Measurements from ENCODE around the gene HPS4. TPM values are rescaled to one million over a fixed set of nuclear protein-coding genes. Genes with fewer than 3 reads are reported as not detected.

HPS4 gene
- total RNA-seq, 2 experiments from 2014 or later: 61.6 to 67.0 TPM

- H3K36me3 Mint-ChIP-seq (ENCODE audit: low read depth): peaks cover 54% of the 10 kb centered on the region
- Histone ChIP-seq H3K27me3 (ENCODE audit: control insufficient read depth in 1 of 2, insufficient read depth in 2 of 2, low read length in 2 of 2) (no peaks in the 10 kb centered on the region), H3K27ac (ENCODE audit: low read depth in 1 of 2, low read length in 2 of 2) (no peak overlapping the region), H3K4me3 (ENCODE audit: low read length) (no peak overlapping the region), H3K4me1 (ENCODE audit: insufficient read depth, low read length) (no peaks in the 10 kb centered on the region), H3K9me3 (ENCODE audit: control insufficient read depth in 1 of 2, insufficient read depth in 1 of 2, low read length in 2 of 2) (no peaks in the 10 kb centered on the region), H3K36me3 (ENCODE audit: insufficient read depth, low read length) (peaks cover 52% of the 10 kb centered on the region)
- no peak for ATAC-seq (ENCODE audit: poor library complexity)
- H3K27ac Mint-ChIP-seq: no peak overlapping the region
- intact Hi-C loops (cut with DNase I, micrococcal nuclease): no loop called here
- H3K9me3 Mint-ChIP-seq: no peaks in the 10 kb centered on the region
- H3K4me1 Mint-ChIP-seq (ENCODE audit: low read depth): no peaks in the 10 kb centered on the region
- no peaks in the 10 kb centered on the region for H3K27me3 Mint-ChIP-seq
- TF ChIP-seq, protein P1, sequence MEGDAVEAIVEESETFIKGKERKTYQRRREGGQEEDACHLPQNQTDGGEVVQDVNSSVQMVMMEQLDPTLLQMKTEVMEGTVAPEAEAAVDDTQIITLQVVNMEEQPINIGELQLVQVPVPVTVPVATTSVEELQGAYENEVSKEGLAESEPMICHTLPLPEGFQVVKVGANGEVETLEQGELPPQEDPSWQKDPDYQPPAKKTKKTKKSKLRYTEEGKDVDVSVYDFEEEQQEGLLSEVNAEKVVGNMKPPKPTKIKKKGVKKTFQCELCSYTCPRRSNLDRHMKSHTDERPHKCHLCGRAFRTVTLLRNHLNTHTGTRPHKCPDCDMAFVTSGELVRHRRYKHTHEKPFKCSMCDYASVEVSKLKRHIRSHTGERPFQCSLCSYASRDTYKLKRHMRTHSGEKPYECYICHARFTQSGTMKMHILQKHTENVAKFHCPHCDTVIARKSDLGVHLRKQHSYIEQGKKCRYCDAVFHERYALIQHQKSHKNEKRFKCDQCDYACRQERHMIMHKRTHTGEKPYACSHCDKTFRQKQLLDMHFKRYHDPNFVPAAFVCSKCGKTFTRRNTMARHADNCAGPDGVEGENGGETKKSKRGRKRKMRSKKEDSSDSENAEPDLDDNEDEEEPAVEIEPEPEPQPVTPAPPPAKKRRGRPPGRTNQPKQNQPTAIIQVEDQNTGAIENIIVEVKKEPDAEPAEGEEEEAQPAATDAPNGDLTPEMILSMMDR (IDR thresholded peaks at IDR 0.05): no peak
- DNase-seq: no peak
- ChIA-PET CTCF (no interaction called here), POLR2A (no interaction called here)
- H3K4me3 Mint-ChIP-seq: no peak overlapping the region
These were observed 44.2 kb upstream of the HPS4 start for GRCh38 chr22:26527574-26528465.

DNA sequence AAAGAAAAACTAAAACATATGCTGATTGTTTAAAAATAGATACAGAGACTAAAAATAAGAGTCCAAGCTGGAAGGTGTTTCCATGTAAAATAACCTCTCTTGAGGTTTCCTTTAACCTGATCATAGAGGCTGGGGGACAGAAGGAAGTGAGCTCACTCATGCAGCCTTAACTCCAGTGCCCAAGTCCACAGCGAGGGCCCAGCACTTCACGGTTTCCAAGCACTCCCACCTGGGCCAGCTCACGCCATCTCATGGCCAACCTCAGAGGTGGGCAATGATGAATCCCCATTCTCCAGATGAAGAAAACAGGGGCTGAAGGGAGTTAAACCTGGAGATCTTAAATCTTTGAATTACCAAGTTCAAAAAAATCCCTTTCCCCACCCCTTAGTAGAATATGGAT is 43.6 kb upstream of the HPS4 start:
- no peaks in the 10 kb centered on the region for H3K27me3 Mint-ChIP-seq
- intact Hi-C loops (cut with DNase I, micrococcal nuclease): no loop called here
- H3K9me3 Mint-ChIP-seq: no peaks in the 10 kb centered on the region
- H3K36me3 ChIP-seq (ENCODE audit: insufficient read depth, low read length): peaks cover 45% of the 10 kb centered on the region
- H3K27me3 ChIP-seq (ENCODE audit: control insufficient read depth in 1 of 2, insufficient read depth in 2 of 2, low read length in 2 of 2): no peaks in the 10 kb centered on the region
- H3K4me1 Mint-ChIP-seq (ENCODE audit: low read depth): no peaks in the 10 kb centered on the region
- H3K27ac ChIP-seq (ENCODE audit: low read depth in 1 of 2, low read length in 2 of 2): no peak overlapping the region
- CTCF ChIA-PET: no interaction called here
- TF ChIP-seq, protein P1 (IDR thresholded peaks at IDR 0.05): no peak
- no peaks in the 10 kb centered on the region for H3K9me3 ChIP-seq (ENCODE audit: control insufficient read depth in 1 of 2, insufficient read depth in 1 of 2, low read length in 2 of 2)
- H3K4me3 Mint-ChIP-seq: no peak overlapping the region
- H3K4me3 ChIP-seq (ENCODE audit: low read length): no peak overlapping the region
- no peaks in the 10 kb centered on the region for H3K4me1 ChIP-seq (ENCODE audit: insufficient read depth, low read length)
- DNase-seq (no peak), ATAC-seq (ENCODE audit: poor library complexity) (no peak)
- POLR2A ChIA-PET: no interaction called here
- H3K27ac Mint-ChIP-seq: no peak overlapping the region
- peaks cover 49% of the 10 kb centered on the region for H3K36me3 Mint-ChIP-seq (ENCODE audit: low read depth)

DNA sequence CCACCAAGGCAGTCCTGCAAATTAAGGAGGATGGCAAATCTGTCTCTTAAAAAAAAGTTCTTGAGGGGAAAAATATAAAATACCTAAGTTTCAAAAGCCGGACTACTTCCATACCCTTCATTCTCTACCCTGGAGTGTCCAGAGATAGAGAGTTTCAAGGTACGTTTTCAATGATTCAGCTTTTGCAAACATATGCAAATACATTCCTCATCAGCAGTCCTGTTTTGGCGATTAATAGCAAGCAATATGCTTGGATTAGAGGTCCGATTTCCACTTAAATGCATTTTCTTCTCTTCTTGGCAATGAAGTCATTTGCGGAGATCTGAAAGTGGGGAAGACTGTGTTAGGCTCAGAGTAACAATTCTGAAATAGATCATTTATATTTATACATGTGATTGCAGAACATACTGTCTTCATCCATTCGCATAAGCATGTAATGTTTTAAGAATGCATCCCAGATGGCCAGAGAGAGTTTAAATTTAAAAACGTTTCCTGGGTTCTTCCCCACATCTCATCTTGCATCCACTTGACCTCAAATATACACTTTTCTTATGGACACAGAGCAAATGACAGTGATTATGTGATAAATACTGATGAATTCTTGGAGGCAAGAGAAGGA is 42.5 kb upstream of the HPS4 start:
- ChIA-PET CTCF (interaction anchor here (1.5 kb wide), 1 partner anchor 14 kb away, joined by 3 read pairs; the partner anchor contains the start of gene TFIP11), POLR2A (no interaction called here)
- Histone ChIP-seq H3K36me3 (ENCODE audit: insufficient read depth, low read length) (peaks cover 34% of the 10 kb centered on the region), H3K4me3 (ENCODE audit: low read length) (no peak overlapping the region), H3K9me3 (ENCODE audit: control insufficient read depth in 1 of 2, insufficient read depth in 1 of 2, low read length in 2 of 2) (no peaks in the 10 kb centered on the region), H3K27ac (ENCODE audit: low read depth in 1 of 2, low read length in 2 of 2) (no peak overlapping the region), H3K4me1 (ENCODE audit: insufficient read depth, low read length) (no peaks in the 10 kb centered on the region), H3K27me3 (ENCODE audit: control insufficient read depth in 1 of 2, insufficient read depth in 2 of 2, low read length in 2 of 2) (no peaks in the 10 kb centered on the region)
- ATAC-seq (ENCODE audit: poor library complexity) (no peak), DNase-seq (no peak)
- TF ChIP-seq, protein P1 (IDR thresholded peaks at IDR 0.05): no peak
- Mint-ChIP-seq H3K4me3 (no peak overlapping the region), H3K9me3 (no peaks in the 10 kb centered on the region), H3K36me3 (ENCODE audit: low read depth) (peaks cover 40% of the 10 kb centered on the region), H3K4me1 (ENCODE audit: low read depth) (no peaks in the 10 kb centered on the region), H3K27ac (no peak overlapping the region), H3K27me3 (no peaks in the 10 kb centered on the region)
- intact Hi-C loops (cut with DNase I, micrococcal nuclease): no loop called here

Data from CD4-positive, alpha-beta T cell (primary cell).